Esophagus muscularis mucosa (tissue), 4 donors: Measurements from ENCODE around the gene MMP1. TPM values are rescaled to one million over a fixed set of nuclear protein-coding genes. Genes with fewer than 3 reads are reported as not detected.
"Not testable (repeated sequence)": the region's sequence is repeated elsewhere in the genome, so short reads cannot be mapped to it uniquely, and the experiment has no call there.

Experiments used
- DNase-seq: peaks from one replicate; pipeline ENCODE4 v3.0.0-alpha.2; 2017; ENCODE audit errors: extremely low spot score
- H3K27ac ChIP-seq, 4 donors: fragments of 200-600 bp; sonication (generic); replicated peaks in 1 of 4; 1 replicate in 3 of 4; 2 replicates in 1 of 4; pipeline ENCODE4 v1.5.1; 2016 to 2019; ENCODE audit warnings: mild to moderate bottlenecking in 1 of 4
- H3K27me3 ChIP-seq, 4 donors: fragments of 200-600 bp; sonication (generic); one replicate each; pipeline versions ENCODE4 v1.5.1 to v1.6.0; 2016 to 2019
- H3K36me3 ChIP-seq, 4 donors: fragments of 200-600 bp; sonication (generic); one replicate each; pipeline ENCODE4 v1.5.1; 2016 to 2019
- H3K4me1 ChIP-seq, 4 donors: fragments of 200-600 bp; sonication (generic); one replicate each; pipeline ENCODE4 v1.5.1; 2016 to 2019
- H3K4me3 ChIP-seq, 4 donors: fragments of 200-600 bp; sonication (generic); 1 replicate in 2 of 4; 2 replicates in 2 of 4; pipeline ENCODE4 v1.5.1; 2016 to 2019; ENCODE audit warnings: mild to moderate bottlenecking in 4 of 4, moderate library complexity in 1 of 4
- H3K9me3 ChIP-seq, 4 donors: fragments of 200-600 bp; sonication (generic); 1 replicate in 3 of 4; 2 replicates in 1 of 4; pipeline ENCODE4 v1.5.1; 2016 to 2019
- EP300 ChIP-seq: sonication (generic); formaldehyde crosslinking; IDR thresholded peaks from one replicate; pipeline ENCODE4 v1.6.1; 2017; ENCODE audit warnings: antibody characterized with exemption
- POLR2AphosphoS5 ChIP-seq, 2 donors: sonication (generic); formaldehyde crosslinking; IDR thresholded peaks; one replicate each; pipeline ENCODE4 v1.6.1; 2017; ENCODE audit warnings: antibody characterized with exemption in 2 of 2
- WGBS: methylation state at CpG from one replicate; pipeline ENCODE4 v1.1.5; 2018; 5-methylcytosine and 5-hydroxymethylcytosine counted together
- intact Hi-C: fragments of 100-400 bp; cut with DNase I; formaldehyde crosslinking; loops from one replicate; pipeline ENCODE4 v1.15.1; 2023
- total RNA-seq, 4 donors: library from RNA; depleted of rRNA; stranded (reverse); fragments of >200 nt; gene quantifications; one replicate each; pipeline versions ENCODE4 v1.1.0 to v1.2.1, GENCODE V29; 2016

MMP1 gene
- total RNA-seq, 4 donors from 2014 or later, result 0.17 TPM; not detected in 3

- DNase-seq, result no peak
- Histone ChIP-seq H3K27ac (no peak overlapping the region), H3K9me3 (no peaks in the 10 kb centered on the region), H3K4me1 (no peaks in the 10 kb centered on the region), H3K36me3 (no peaks in the 10 kb centered on the region), H3K4me3 (no peak overlapping the region), H3K27me3 (no peaks in the 10 kb centered on the region)
- TF ChIP-seq EP300 (no peak), POLR2AphosphoS5 (IDR thresholded peaks at IDR 0.05) (no peak)
- intact Hi-C loops, result no loop called here
These were observed 48.7 kb downstream of the MMP1 start for GRCh38 chr11:102749101-102749722.

GRCh38 chr11:102746746-102747578 is 51.0 kb downstream of the MMP1 start:
- H3K27ac ChIP-seq, H3K9me3 ChIP-seq, DNase-seq, H3K36me3 ChIP-seq, H3K27me3 ChIP-seq, intact Hi-C loops, H3K4me3 ChIP-seq, H3K4me1 ChIP-seq: not testable (repeated sequence)
- WGBS, result 93% methylated on average over 27 of the region's 32 CpGs

Other genes with a start within 250 kb of the MMP1 start
- gene MMP20, start 172.8 kb downstream of the MMP1 start, total RNA-seq, result not detected
- under 1 TPM in 2 of 4 donors, not detected in 2; 0.33 to 0.45 TPM for gene MMP27, start 92.4 kb downstream of the MMP1 start, total RNA-seq
- 1 to 10 TPM in 1 of 4 donors, under 1 TPM in 1, not detected in 2; 0.23 to 1.3 TPM for gene MMP8, start 73.2 kb downstream of the MMP1 start, total RNA-seq
- not detected for gene MMP10, start 17.5 kb downstream of the MMP1 start, total RNA-seq
- gene MMP3, start 45.4 kb upstream of the MMP1 start, total RNA-seq, result 1 to 10 TPM in 3 of 4 donors, under 1 TPM in 1; 0.32 to 7.5 (median 1.3) TPM
- gene MMP12, start 76.8 kb upstream of the MMP1 start, total RNA-seq, result not detected
- not detected for gene MMP13, start 157.6 kb upstream of the MMP1 start, total RNA-seq